Amniotic stem cell (primary cell): ENCODE data around the gene CD53.
"Not testable (repeated sequence)": the region's sequence is repeated elsewhere in the genome, so short reads cannot be mapped to it uniquely, and the experiment has no call there.

Source experiments
- DNase-seq: peaks from one replicate; lab custom pipeline; 2025; lab: John Stamatoyannopoulos, UW

The CD53 gene

DNA sequence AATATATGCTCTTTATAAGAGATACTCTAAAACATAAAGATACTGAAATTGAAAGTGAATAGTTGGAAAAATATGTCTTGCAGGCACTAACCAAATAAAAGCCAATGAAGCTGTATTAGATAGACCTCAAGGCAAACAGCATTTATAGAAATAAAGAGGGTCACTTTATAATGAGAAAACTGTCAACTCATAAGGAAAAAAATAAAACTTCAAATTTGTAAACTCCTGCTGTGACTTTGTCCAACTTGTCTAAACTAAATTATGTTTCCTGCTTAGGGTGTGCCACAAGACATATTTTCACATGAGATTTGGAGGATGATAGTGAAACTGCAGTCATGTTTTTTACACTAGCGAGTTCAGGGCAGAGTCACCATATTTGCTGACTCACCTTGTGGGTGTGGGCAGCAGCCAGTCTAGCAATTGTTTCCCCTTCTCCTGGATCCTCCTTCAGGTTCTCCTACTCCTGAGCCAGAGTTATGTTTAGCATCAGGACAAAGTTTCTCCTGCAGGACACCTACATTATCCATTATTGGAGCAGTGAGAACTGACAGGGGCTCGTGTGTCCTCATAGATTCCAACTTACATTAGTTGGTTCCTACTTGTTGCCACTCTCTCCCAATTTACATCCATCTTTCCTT is 43.8 kb downstream of the CD53 start:
- DNase-seq = no peak

GRCh38 chr1:110918016-110918415 is 45.1 kb downstream of the CD53 start:
- DNase-seq = no peak

- DNase-seq = no peak
Measured at GRCh38 chr1:110921953-110922352, 49.0 kb downstream of the CD53 start.

GRCh38 chr1:110927484-110928075 is 54.6 kb downstream of the CD53 start:
- no peak for DNase-seq

DNA sequence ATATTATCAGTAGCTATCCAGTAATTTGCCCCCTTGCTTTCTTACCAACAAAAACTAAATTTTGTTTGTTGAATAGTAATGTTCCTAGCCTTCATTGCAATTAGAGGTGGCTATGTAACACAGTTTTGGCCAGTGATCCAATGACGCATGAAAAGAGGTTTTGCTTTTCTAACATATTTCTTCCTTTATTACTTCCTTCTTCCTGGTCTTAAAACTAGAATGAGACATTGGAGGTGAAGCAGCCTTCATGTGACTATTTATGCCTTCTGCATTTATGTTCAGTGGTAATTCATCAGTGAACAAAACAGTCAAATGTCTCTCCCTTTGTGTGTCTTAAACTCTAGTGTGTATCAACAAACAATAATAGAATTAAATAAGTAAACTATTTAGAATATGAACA is 55.2 kb downstream of the CD53 start:
- no peak for DNase-seq

DNA sequence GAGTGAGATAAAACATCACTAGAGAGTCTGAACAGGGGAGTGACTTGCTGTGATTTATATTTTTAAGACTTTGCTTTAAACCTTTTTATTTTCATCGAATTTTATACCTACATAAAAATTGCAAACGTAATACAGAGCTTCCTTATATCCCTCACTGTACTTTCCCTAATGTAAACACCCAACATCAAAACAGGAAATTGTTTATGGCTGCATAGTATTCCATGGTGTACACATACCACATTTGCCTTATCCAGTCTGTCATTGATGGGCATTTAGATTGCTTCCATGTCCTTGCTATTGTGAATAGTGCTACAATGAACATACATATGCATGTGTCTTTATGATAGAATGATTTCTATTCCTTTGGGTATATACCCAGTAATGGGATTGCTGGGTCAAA is 56.0 kb downstream of the CD53 start:
- no peak for DNase-seq

- not testable (repeated sequence) for DNase-seq
Measured at GRCh38 chr1:110931097-110931496, 58.1 kb downstream of the CD53 start.

DNA sequence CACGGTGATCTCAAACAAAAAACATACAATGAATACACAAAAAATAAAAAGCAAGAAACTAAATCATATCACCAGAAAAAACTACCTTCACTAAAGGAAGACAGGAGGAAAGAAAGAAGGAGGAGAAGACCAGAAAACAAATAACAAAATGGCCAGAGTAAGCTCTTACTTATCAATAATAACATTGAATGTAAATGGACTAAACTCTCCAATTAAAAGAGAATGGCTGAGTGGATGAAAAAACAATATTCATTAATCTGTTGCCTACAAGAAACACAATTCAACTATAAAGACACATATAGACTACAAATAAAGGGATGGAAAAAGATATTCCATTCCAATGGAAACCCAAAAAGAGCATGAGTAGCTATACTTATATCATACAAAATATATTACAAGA is 63.6 kb downstream of the CD53 start:
- no peak for DNase-seq

DNA sequence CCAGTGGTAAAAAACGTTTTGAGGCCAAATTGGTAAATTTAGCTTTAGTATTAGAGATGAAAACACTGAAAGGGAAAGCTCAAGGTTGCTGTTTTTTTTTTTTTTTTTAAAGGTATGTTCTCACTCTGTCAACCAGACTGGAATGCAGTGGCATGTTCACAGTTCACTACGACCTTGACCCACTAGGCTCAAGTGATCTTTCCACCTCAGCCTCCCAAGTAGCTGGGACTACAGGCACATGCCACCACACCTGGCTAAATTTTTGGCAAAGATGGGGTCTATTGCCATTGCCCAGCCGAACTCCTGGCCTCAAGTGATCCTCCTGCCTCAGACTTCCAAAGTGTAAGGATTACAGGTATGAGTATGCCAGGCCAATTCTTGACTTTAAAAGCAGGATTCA is 71.9 kb downstream of the CD53 start:
- DNase-seq = no peak

DNA sequence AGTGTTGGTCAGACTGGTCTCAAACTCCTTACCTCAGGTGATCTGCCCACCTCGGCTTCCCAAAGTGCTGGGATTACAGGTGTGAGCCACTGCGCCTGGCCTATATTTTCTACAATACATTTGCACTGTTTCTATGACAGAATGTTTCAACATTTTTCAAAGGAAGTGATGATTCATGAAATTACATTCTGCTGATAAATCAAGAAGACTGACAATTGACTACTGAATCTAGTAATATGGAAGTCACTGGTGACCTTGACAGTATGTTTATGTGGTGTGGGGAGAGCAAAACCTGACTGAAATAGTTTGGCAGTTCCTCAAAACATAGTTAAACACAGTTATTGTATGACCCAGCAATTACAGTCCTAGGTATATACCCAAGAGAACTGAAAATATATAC is 72.7 kb downstream of the CD53 start:
- DNase-seq = no peak

- DNase-seq = no peak
Measured at GRCh38 chr1:110948038-110948810, 75.3 kb downstream of the CD53 start.
